ENCODE results near the gene CLNS1A.

DNA sequence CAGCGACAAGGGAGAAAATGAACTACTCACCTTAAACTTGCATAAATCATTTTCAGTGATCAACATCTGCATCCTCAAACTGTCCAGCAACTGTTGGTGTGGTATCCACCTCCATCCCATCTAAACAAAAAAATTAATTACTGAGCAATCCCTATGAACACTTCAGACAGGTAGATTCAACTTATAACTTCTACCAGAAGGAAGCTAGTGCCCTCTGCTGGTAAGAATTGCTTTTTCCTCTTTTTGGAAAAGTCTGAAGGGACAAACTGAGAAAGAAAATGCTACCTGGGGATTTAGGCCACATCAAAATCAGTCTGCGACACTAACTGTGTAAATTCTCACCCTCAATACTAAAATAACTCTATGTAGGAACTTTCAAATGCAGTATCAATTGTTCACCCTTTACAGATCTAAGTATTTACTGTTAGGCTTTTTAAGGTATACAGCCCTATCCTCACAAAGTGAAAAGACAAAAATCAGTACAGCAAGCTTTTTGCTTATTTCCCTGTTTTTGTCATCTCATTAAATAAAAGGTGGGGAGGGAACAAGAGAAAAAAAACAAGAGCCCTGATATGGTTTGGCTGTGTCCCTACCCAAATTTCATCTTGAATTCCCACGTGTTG is 17.9 kb downstream of the CLNS1A start:
- TF ChIP-seq POLR2A (IDR thresholded peaks at IDR 0.05): no peak
- TF ChIP-seq, protein P1, sequence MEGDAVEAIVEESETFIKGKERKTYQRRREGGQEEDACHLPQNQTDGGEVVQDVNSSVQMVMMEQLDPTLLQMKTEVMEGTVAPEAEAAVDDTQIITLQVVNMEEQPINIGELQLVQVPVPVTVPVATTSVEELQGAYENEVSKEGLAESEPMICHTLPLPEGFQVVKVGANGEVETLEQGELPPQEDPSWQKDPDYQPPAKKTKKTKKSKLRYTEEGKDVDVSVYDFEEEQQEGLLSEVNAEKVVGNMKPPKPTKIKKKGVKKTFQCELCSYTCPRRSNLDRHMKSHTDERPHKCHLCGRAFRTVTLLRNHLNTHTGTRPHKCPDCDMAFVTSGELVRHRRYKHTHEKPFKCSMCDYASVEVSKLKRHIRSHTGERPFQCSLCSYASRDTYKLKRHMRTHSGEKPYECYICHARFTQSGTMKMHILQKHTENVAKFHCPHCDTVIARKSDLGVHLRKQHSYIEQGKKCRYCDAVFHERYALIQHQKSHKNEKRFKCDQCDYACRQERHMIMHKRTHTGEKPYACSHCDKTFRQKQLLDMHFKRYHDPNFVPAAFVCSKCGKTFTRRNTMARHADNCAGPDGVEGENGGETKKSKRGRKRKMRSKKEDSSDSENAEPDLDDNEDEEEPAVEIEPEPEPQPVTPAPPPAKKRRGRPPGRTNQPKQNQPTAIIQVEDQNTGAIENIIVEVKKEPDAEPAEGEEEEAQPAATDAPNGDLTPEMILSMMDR (IDR thresholded peaks at IDR 0.05): peak; percentile 49 to 74 (median 68)
